SJCRH30 (cell line): Measurements from ENCODE around the gene BCL11B. TPM values are rescaled to one million over a fixed set of nuclear protein-coding genes. Genes with fewer than 3 reads are reported as not detected.

Experiments
- DNase-seq, 2 experiments: peaks; one replicate each; pipeline ENCODE4 v3.0.0-alpha.2; 2015 to 2020
- H3K27ac ChIP-seq: fragments of 250-450 bp; sonication (Bioruptor Pico); 2 replicates; pipeline ENCODE4 v1.5.1; 2020; ENCODE audit warnings: mild to moderate bottlenecking, moderate library complexity
- H3K27me3 ChIP-seq: fragments of 250-450 bp; sonication (Bioruptor Pico); 2 replicates; pipeline ENCODE4 v1.5.1; 2020; ENCODE audit warnings: mild to moderate bottlenecking, moderate library complexity
- H3K36me3 ChIP-seq: fragments of 250-450 bp; sonication (Bioruptor Pico); 2 replicates; pipeline ENCODE4 v1.5.1; 2020; ENCODE audit warnings: mild to moderate bottlenecking, moderate library complexity
- H3K4me1 ChIP-seq: fragments of 250-450 bp; sonication (Bioruptor Pico); 2 replicates; pipeline ENCODE4 v1.5.1; 2020; ENCODE audit warnings: mild to moderate bottlenecking, moderate library complexity
- H3K4me3 ChIP-seq: fragments of 250-450 bp; sonication (Bioruptor Pico); 2 replicates; pipeline ENCODE4 v1.5.1; 2020; ENCODE audit warnings: mild to moderate bottlenecking, moderate library complexity
- H3K9me3 ChIP-seq: fragments of 250-450 bp; sonication (Bioruptor Pico); replicated peaks from 2 replicates; pipeline ENCODE4 v1.5.1; 2020; ENCODE audit warnings: mild to moderate bottlenecking, moderate library complexity
- total RNA-seq: library from RNA; depleted of rRNA; stranded (reverse); fragments of >200 nt; shearing (Covaris generic); gene quantifications from 2 replicates; pipeline ENCODE4 v1.2.3, GENCODE V29; 2014

The BCL11B gene
- total RNA-seq, 1 experiment from 2014 or later = 2.2 TPM

GRCh38 chr14:99246536-99247097 lies 25.4 kb downstream of the BCL11B start:
- Histone ChIP-seq H3K27me3 (no peaks in the 10 kb centered on the region), H3K36me3 (no peaks in the 10 kb centered on the region), H3K4me3 (peak overlapping the region; percentile 63), H3K27ac (peak overlapping the region; percentile 98), H3K9me3 (no peaks in the 10 kb centered on the region), H3K4me1 (peaks cover 31% of the 10 kb centered on the region)
- peak; percentile 49 to 52 for DNase-seq

GRCh38 chr14:99245564-99246511 lies 26.2 kb downstream of the BCL11B start:
- Histone ChIP-seq H3K4me3 (peak overlapping the region; percentile 63), H3K9me3 (no peaks in the 10 kb centered on the region), H3K4me1 (peaks cover 31% of the 10 kb centered on the region), H3K27me3 (no peaks in the 10 kb centered on the region), H3K36me3 (no peaks in the 10 kb centered on the region), H3K27ac (peak overlapping the region; percentile 98)
- peak; percentile 87 to 88 for DNase-seq

- Histone ChIP-seq H3K27me3 (no peaks in the 10 kb centered on the region), H3K4me3 (peak overlapping the region; percentile 63), H3K27ac (peak overlapping the region; percentile 98), H3K9me3 (no peaks in the 10 kb centered on the region), H3K4me1 (peaks cover 31% of the 10 kb centered on the region), H3K36me3 (no peaks in the 10 kb centered on the region)
- no peak for DNase-seq
These were observed 26.9 kb downstream of the BCL11B start for GRCh38 chr14:99244941-99245563.

GRCh38 chr14:99244367-99244901 lies 27.6 kb downstream of the BCL11B start:
- Histone ChIP-seq H3K9me3 (no peaks in the 10 kb centered on the region), H3K36me3 (no peaks in the 10 kb centered on the region), H3K4me3 (peak overlapping the region; percentile 63), H3K27me3 (no peaks in the 10 kb centered on the region), H3K27ac (peak overlapping the region; percentile 98), H3K4me1 (peaks cover 31% of the 10 kb centered on the region)
- DNase-seq = no peak

GRCh38 chr14:99242816-99243721 lies 28.9 kb downstream of the BCL11B start:
- H3K4me3 ChIP-seq = no peak overlapping the region
- no peak for DNase-seq
- no peak overlapping the region for H3K27ac ChIP-seq
- H3K4me1 ChIP-seq = peaks cover 18% of the 10 kb centered on the region
- H3K9me3 ChIP-seq = no peaks in the 10 kb centered on the region
- H3K36me3 ChIP-seq = no peaks in the 10 kb centered on the region
- no peaks in the 10 kb centered on the region for H3K27me3 ChIP-seq

GRCh38 chr14:99242238-99242637 lies 29.8 kb downstream of the BCL11B start:
- H3K27ac ChIP-seq = no peak overlapping the region
- H3K4me1 ChIP-seq = peaks cover 11% of the 10 kb centered on the region
- no peaks in the 10 kb centered on the region for H3K27me3 ChIP-seq
- no peaks in the 10 kb centered on the region for H3K36me3 ChIP-seq
- H3K4me3 ChIP-seq = no peak overlapping the region
- DNase-seq = no peak
- no peaks in the 10 kb centered on the region for H3K9me3 ChIP-seq

- no peaks in the 10 kb centered on the region for H3K9me3 ChIP-seq
- no peaks in the 10 kb centered on the region for H3K27me3 ChIP-seq
- no peaks in the 10 kb centered on the region for H3K36me3 ChIP-seq
- peak overlapping the region; percentile 15; the same call in 1 of the 2 replicates for H3K4me3 ChIP-seq
- no peak overlapping the region for H3K27ac ChIP-seq
- DNase-seq = no peak
- H3K4me1 ChIP-seq = peaks cover 7% of the 10 kb centered on the region; the same call in 1 of the 2 replicates
These were observed 30.5 kb downstream of the BCL11B start for GRCh38 chr14:99241325-99242010.

GRCh38 chr14:99240627-99241324 lies 31.2 kb downstream of the BCL11B start:
- DNase-seq = no peak
- Histone ChIP-seq H3K27ac (no peak overlapping the region), H3K9me3 (no peaks in the 10 kb centered on the region), H3K27me3 (no peaks in the 10 kb centered on the region), H3K4me1 (peaks cover 7% of the 10 kb centered on the region; the same call in 1 of the 2 replicates), H3K4me3 (peak overlapping the region; percentile 15; the same call in 1 of the 2 replicates), H3K36me3 (no peaks in the 10 kb centered on the region)

GRCh38 chr14:99239661-99240092 lies 32.3 kb downstream of the BCL11B start:
- Histone ChIP-seq H3K27ac (no peak overlapping the region), H3K36me3 (no peaks in the 10 kb centered on the region), H3K4me1 (peaks cover 7% of the 10 kb centered on the region; the same call in 1 of the 2 replicates), H3K27me3 (no peaks in the 10 kb centered on the region), H3K9me3 (no peaks in the 10 kb centered on the region), H3K4me3 (no peak overlapping the region)
- no peak for DNase-seq

- H3K27ac ChIP-seq = no peak overlapping the region
- no peaks in the 10 kb centered on the region for H3K4me1 ChIP-seq
- no peaks in the 10 kb centered on the region for H3K9me3 ChIP-seq
- H3K27me3 ChIP-seq = no peaks in the 10 kb centered on the region
- no peaks in the 10 kb centered on the region for H3K36me3 ChIP-seq
- H3K4me3 ChIP-seq = no peak overlapping the region
- DNase-seq = no peak
These were observed 33.8 kb downstream of the BCL11B start for GRCh38 chr14:99238216-99238615.

GRCh38 chr14:99237288-99237687 lies 34.7 kb downstream of the BCL11B start:
- no peak for DNase-seq
- H3K4me1 ChIP-seq = no peaks in the 10 kb centered on the region
- H3K9me3 ChIP-seq = no peaks in the 10 kb centered on the region
- H3K36me3 ChIP-seq = no peaks in the 10 kb centered on the region
- H3K27me3 ChIP-seq = no peaks in the 10 kb centered on the region
- no peak overlapping the region for H3K27ac ChIP-seq
- H3K4me3 ChIP-seq = no peak overlapping the region

GRCh38 chr14:99236386-99237138 lies 35.4 kb downstream of the BCL11B start:
- no peak for DNase-seq
- Histone ChIP-seq H3K4me3 (no peak overlapping the region), H3K36me3 (no peaks in the 10 kb centered on the region), H3K4me1 (no peaks in the 10 kb centered on the region), H3K27ac (no peak overlapping the region), H3K9me3 (no peaks in the 10 kb centered on the region), H3K27me3 (no peaks in the 10 kb centered on the region)
